HG02642 (cell line): ENCODE measurements around the gene PLLP.

ENCODE experiments used
- ATAC-seq: cut with Tn5 transposase; IDR thresholded peaks from one replicate; pipeline ENCODE4 v1.9.1; 2021; ENCODE audit warnings: mild to moderate bottlenecking; ENCODE audit not compliant: unreplicated experiment, poor library complexity

Gene PLLP

DNA sequence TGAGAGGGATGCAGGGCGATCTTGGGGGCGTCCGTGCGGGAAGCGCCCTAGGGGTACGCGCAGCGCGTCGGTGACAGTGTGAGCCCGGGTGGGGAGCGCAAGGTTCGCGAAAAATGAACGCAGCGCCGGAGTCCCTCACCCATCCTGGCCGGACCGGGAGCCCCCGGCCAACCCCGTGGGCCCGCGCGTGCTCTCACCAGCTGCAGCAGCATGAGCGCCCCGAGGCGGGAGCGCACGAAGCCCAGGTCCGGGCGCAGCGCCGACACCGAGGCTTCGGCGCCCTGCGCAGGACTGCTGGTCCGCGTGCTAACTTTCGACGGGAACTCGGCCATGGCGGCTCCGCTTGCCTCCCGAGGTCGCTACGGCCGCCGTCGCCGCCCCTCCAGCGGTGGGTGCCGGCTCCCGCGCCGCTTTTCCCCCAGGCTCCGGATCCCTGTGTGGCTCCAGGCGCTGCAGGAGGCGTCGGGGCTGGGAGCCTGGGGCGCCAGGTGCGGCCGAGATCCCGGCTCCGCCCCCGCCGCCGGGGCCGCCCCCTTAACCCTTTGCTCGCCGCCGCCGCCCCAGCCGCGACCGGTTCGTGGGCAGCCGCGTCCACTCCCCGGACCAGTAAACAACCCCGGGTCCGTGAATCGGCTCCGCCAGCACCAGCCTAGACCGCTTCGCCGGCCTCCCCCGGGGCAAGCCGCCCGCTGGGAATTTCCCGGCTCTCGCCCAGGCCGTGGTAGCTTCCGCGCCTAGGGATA is at the start of gene PLLP:
TSS of gene PLLP (minus strand) at position 464 of the 743 bp plus-strand sequence. CDS start at position 332, 132 bp downstream.
- no peak for ATAC-seq

- ATAC-seq = no peak
Observed at GRCh38 chr16:57333402-57333801, 48.9 kb upstream of the PLLP start.

DNA sequence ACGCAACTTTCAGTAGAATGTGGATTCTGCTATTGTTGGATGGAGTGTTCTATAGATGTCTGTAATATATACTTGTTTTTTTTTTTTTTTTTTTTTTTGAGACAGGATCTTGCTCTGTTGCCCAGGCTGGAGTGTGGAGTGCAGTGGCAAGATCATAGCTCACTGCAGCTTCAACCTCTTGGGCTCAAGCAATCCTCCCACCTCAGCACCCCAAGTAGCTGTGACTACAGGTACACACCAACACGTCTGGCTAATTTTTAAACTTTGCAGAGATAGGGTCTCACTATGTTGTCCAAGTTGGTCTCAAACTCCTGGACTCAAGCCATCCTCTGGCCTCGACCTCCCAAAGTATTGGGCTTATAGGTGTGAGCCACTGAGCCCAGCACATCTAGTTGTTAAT is 46.9 kb upstream of the PLLP start:
- ATAC-seq = no peak

DNA sequence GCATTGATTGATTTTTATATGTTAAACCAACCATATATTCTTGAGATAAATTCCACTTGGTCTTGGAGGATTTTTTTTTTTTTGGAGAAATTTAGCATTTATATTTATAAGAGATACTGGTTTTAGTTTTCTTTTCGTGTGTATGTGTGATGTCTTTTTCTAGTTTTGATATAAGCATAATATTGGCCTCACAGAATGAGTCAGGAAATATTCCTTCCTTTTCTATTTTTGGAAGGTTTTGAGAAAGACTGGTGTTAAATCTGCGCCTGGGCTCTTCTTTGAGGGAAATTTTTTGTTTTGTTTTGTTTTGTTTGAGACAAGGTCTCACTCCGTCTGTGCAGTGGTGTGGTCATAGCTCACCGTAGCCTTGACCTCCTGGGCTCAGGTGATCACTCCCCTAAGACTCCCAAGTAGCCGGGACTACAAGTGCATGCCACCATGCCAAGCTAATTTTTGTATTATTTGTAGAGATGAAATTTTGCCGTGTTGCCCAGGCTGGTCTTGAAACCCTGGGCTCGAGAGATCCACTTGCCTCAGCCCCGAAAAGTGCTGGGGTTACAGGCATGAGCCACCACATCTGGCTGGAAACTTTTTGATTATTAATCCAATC is 45.4 kb upstream of the PLLP start:
- ATAC-seq = no peak

- no peak for ATAC-seq
Observed at GRCh38 chr16:57325458-57325857, 41.0 kb upstream of the PLLP start.

- ATAC-seq = no peak
Observed at GRCh38 chr16:57324749-57325148, 40.3 kb upstream of the PLLP start.

DNA sequence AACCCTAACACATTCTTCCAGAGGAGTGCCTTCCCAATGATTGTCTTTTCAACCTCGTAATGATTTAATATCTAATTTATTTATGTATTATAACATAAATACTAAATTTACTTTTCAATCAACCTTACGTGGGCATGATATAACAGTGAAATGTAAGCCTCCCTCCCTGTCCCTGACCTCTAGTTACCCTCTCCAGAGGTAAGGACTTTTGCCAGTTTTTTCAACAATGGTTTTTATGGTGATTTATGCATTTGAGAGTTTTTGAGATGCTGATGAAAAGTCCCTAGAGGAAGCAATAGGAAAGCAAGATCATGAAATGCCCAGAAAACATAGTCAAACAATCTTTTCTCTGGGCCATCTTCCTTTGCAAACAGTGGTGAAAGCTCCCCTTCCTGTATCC is 35.2 kb upstream of the PLLP start:
- ATAC-seq = no peak

DNA sequence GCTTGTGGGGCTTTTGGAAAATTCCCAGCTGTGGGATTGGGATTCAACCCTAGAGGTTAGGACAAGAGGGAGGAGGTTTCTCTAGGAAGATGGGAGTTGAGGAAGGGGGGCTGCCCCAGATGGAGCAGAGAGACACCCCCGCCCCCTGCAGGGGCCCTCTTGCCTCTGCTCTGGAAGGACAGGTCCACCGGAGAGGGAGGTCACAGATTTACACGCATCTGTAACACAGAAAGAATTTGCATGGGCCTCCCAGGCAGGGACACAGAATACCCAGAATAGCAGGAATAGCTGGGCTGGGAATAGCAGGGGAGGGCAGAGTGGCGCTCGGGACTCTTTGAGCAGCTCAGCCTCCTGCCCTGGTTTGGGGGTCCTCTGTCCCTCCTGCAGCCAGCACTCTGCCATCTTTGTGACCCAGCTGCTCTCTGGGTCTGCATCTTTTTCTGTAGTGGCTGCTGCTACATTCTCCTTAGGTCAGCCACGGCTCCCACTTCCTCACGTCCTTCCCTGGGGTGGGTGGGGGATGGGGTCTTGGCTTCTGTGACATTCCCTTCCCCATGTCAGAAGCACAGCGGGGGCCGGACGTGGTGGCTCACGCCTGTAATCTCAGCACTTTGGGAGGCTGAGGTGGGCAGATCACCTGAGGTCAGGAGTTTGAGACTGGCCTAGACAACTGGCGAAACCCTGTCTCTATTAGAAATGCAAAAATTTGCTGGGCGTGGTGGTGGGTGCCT is 33.9 kb upstream of the PLLP start:
- no peak for ATAC-seq

- no peak for ATAC-seq
Observed at GRCh38 chr16:57316390-57317017, 32.0 kb upstream of the PLLP start.

DNA sequence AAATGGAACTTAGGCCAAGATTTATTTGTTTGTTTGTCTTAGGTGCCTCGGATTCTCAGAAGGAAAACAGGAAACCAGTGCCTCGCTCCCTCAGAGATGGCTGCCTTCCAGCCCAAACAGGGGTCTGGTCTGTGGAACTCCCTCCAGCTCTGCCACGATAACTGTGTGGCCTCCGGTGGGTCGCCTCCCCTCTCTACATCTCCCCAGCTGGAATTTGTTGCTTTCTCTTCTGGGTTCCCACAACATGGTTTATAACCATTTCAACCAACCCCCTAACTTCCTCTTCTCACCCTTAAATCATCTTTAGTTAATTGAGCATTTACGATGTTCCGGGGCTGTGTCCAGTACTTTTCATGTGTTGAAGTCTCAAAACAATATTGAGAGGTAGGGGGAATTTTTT is 30.9 kb upstream of the PLLP start:
- ATAC-seq = no peak

DNA sequence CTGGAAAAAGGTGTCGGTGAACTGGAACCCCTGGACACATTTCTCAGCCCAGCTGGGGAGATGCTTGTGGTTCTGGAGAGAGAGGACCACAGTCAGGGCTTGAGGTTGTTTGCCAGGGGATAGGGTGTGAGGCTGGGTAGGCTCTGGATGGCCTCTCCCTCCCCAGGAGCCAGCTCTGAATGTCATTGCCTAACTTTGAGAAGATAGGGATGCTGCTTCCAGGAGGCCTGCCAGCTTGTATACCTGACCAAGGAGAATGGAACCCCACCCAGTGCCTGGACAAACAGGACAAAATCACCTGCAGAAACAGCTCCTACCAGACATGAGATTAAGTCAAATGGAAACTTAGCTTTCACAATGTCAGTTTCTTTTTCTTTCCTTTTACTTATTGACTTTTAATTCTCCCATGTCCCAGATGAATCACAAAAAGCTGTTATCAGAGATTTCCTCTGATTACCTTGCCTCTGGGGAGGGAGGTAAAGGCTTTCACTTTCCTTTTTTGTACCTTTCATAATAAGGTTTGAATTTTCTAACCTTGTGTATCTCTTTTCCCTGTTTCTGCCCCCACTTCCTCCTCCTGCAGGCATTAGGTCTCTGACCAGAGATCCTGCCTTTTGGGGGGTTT is 29.8 kb upstream of the PLLP start:
- ATAC-seq = no peak

DNA sequence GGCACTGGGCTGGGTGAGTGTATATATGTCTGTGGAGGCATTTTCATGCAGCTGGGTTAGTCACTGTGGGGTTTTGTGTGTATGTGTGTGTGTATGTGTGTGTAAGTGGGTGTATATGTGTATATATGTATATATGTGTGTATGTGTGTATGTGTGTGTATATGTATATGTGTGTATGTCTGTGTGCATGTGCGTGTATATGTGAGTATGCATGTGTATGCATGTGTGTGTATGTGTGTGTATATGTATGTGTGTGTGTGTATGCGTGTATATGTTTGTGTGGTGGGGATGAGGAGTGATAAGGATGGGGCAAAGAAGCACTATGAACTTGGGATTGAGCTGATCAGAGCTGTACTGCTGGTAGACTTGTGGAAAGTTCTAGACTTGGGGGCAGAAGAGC is 29.0 kb upstream of the PLLP start:
- ATAC-seq = no peak

GRCh38 chr16:57310801-57311200 is 26.3 kb upstream of the PLLP start:
- ATAC-seq = no peak

DNA sequence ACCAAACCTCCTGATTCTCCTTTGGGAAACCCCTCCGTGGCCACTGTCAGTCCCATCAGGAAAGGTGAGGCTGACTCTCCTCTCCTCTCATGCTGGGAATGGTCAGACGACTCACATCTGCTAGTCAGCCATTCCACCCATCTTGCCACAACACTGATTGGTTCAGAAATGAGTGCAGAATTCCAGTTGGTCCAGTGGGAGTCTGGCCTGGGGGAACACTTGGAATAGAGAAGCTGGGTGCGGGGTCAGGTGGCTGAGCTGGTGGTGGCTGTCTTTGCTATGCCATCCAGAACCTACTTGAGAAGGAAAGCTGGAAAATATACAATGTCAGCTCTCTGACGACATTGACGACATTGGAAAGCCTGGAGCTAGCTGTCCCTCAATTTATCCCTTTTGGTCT is 23.6 kb upstream of the PLLP start:
- ATAC-seq = no peak

- no peak for ATAC-seq
Observed at GRCh38 chr16:57307365-57307764, 22.9 kb upstream of the PLLP start.

- no peak for ATAC-seq
Observed at GRCh38 chr16:57306676-57307341, 22.3 kb upstream of the PLLP start.

GRCh38 chr16:57305159-57305811 is 20.8 kb upstream of the PLLP start:
- ATAC-seq = no peak

DNA sequence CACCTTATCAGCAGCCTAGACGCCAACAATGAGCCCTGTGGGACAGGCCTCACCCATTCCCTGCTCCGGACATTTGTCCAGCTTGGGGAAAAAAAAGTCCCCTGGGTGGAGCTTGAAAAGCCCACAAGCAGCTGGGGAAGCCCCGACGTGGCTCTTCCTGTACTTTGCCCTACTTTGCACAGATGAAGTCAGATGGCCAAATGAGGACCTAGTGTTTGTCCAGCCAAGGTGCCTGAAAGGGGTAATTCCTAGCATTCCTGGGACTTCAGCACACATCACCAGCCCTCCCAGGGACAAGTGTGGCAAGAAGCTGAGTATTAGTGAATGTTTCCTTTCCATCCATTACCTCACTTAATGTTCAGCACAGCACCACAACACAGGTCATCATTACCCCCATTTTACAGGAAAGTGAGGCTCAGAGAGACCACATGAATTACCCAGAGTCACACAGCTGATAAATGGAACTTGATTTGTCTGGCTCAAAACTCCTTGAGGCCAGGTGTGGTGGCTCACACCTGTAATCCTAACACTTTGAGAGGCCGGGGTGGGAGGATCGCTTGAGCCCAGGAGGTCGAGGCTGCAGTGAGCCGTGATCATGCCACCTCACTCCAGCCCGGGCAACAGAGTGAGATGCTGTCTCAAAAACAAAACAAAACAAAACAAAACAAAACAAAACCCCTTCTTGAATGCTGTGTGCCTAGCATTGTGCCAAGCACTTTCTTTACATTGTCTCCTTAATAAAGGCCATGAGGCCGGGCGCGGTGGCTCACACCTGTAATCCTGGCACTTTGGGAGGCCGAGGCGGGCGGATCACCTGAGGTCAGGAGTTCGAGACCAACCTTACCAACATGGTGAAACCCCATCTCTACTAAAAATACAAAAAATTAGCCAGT is 19.9 kb upstream of the PLLP start:
- ATAC-seq = no peak

DNA sequence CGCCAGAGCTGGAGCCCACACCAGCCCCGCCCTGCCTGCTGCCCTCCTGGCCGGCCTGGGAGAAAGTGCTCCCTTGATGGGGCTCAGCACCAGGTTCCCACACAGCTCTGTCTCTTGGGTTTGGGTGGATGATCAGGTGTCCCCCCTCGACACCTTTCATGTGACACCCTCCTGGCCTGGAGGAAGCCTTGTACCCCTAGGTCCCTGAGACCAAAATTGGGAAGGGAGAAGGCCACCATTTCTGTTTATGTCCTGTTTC is 19.4 kb upstream of the PLLP start:
- ATAC-seq = no peak
